Measurements from ENCODE around the gene FBXL12.
"Not testable (repeated sequence)": the region's sequence is repeated elsewhere in the genome, so short reads cannot be mapped to it uniquely, and the experiment has no call there.

GRCh38 chr19:9820034-9820433, 1.2 kb upstream of the FBXL12 start:
- TF ChIP-seq CTCF (IDR thresholded peaks at IDR 0.05; ENCODE audit: poor library complexity, severe bottlenecking); SMC3 (conservative IDR thresholded peaks at IDR 0.05; ENCODE audit: poor library complexity); EZH2 (IDR thresholded peaks at IDR 0.05; ENCODE audit: borderline replicate concordance, insufficient read depth, low read length, poor library complexity, severe bottlenecking); MXI1 (conservative IDR thresholded peaks at IDR 0.05; ENCODE audit: poor library complexity, severe bottlenecking); REST (IDR thresholded peaks at IDR 0.05; ENCODE audit: borderline replicate concordance): not testable (repeated sequence)
